Astrocyte (in vitro differentiated cells and primary cell): ENCODE results near the gene TNFSF10.

Source experiments
- EZH2 ChIP-seq: IDR thresholded peaks from 2 replicates; pipeline ENCODE4 v1.6.1; 2012; ENCODE audit warnings: mild to moderate bottlenecking, low read length, inconsistent platforms; ENCODE audit not compliant: insufficient read depth
- TF ChIP-seq, protein P1 (sequence below): IDR thresholded peaks from 2 replicates; pipeline ENCODE4 v1.5.1; 2011; ENCODE audit warnings: low read depth, mild to moderate bottlenecking, inconsistent platforms, low read length, moderate library complexity; ENCODE audit not compliant: insufficient read depth

DNA sequence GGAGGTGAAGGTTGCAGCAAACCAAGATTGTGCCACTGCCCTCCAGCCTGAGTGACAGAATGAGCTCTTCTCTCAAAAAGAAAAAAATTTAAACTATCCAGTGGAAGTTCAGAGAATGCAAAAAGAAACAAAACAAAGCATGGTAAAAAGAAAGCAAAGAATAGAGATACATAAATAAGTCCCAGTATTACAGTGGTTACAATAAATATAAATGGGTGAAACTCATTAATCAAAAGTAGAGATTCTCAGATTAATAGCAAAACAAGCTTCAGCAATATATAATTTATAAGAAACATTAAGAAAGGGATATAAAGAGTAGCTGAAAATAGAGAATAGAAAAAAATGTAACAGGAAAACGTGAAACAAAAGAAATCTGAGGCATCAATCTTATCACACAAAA lies 51.3 kb downstream of the TNFSF10 start:
- TF ChIP-seq, protein P1, sequence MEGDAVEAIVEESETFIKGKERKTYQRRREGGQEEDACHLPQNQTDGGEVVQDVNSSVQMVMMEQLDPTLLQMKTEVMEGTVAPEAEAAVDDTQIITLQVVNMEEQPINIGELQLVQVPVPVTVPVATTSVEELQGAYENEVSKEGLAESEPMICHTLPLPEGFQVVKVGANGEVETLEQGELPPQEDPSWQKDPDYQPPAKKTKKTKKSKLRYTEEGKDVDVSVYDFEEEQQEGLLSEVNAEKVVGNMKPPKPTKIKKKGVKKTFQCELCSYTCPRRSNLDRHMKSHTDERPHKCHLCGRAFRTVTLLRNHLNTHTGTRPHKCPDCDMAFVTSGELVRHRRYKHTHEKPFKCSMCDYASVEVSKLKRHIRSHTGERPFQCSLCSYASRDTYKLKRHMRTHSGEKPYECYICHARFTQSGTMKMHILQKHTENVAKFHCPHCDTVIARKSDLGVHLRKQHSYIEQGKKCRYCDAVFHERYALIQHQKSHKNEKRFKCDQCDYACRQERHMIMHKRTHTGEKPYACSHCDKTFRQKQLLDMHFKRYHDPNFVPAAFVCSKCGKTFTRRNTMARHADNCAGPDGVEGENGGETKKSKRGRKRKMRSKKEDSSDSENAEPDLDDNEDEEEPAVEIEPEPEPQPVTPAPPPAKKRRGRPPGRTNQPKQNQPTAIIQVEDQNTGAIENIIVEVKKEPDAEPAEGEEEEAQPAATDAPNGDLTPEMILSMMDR = no peak
- no peak for TF ChIP-seq EZH2
